Activated CD4-positive, alpha-beta T cell treated with anti-CD3 and anti-CD28 coated beads for 4 hours (primary cell): ENCODE results near the gene CEP68.

Source experiments
- DNase-seq, 2 donors: peaks; one replicate each; pipeline ENCODE4 v3.0.0-alpha.2; 2020

The CEP68 gene

DNA sequence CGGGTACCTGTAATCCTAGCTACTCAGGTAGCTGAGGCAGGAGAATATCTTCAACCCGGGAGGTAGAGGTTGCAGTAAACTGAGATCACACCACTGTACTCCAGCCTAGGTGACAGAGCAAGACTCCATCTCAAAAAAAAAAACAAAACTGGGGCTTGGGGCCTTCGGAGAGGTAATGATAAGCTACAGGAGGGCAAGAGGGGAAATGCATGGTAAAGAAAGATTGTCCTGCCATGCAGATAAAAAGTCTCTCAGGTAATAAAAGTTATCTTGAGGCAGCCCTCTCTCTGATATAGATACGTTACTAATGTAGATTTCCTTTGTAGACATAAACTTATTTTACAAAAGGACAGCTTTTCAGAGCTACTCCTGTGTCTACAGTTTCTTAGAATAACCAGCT, 77.4 kb downstream of the CEP68 start:
- no peak for DNase-seq

DNA sequence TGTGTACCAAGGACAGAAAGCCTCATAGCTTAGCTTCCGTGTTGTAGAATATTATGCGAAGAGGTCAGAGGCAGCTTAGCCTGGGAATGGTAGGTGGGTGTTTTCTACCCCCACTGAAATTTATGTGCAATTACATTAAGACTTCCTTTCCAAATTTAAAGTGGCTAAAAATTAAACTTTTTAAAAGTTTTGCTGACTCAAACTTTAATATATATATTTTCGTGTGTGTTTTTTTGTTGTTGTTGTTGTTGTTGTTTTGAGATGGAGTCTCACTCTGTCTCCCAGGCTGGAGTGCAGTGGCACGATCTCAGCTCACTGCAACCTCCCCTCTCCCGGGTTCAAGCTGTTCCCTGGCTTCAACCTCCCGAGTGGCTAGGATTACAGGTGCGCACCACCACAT, 77.9 kb downstream of the CEP68 start:
- no peak for DNase-seq

DNA sequence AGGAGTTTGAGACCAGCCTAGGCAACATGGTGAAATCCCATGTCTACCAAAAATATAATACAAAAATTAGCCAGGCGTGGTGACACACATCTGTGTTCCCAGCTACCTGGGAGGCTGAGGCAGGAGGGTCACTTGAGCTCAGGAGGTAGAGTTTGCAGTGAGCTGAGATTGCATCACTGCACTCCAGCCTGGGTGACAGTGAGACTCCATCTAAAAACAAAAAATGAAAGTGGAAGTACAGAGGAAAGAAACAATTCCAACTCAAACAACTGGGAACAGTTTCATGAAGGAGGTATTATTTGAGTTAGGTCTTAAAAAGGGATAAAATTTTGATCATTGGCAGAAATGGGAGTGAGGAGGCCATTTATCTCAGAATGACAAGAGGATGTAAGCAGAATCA, 80.0 kb downstream of the CEP68 start:
- no peak for DNase-seq
